Activated naive CD8-positive, alpha-beta T cell treated with anti-CD3 and anti-CD28 coated beads for 36 hours (primary cell): ENCODE data around the gene PRDM13. TPM values are rescaled to one million over a fixed set of nuclear protein-coding genes. Genes with fewer than 3 reads are reported as not detected.
"Not testable (repeated sequence)": the region's sequence is repeated elsewhere in the genome, so short reads cannot be mapped to it uniquely, and the experiment has no call there.

Source experiments
- DNase-seq: peaks from one replicate; pipeline ENCODE4 v3.0.0; 2021
- H3K27ac Mint-ChIP-seq: one replicate; pipeline ENCODE4 v1.8.0; 2022; ENCODE audit warnings: mild to moderate bottlenecking, moderate library complexity, mixed read lengths
- H3K27me3 Mint-ChIP-seq: one replicate; pipeline ENCODE4 v1.8.0; 2022; ENCODE audit warnings: mild to moderate bottlenecking, mixed read lengths
- H3K36me3 Mint-ChIP-seq: one replicate; pipeline ENCODE4 v1.8.0; 2021; ENCODE audit warnings: mild to moderate bottlenecking, mixed read lengths
- H3K4me1 Mint-ChIP-seq: one replicate; pipeline ENCODE4 v1.8.0; 2021; ENCODE audit warnings: mixed read lengths
- H3K4me3 Mint-ChIP-seq: one replicate; pipeline ENCODE4 v1.8.0; 2022; ENCODE audit warnings: mild to moderate bottlenecking, moderate library complexity, mixed read lengths
- H3K9me3 Mint-ChIP-seq: one replicate; pipeline ENCODE4 v1.8.0; 2022; ENCODE audit warnings: mixed read lengths
- total RNA-seq, 2 experiments: library from RNA; stranded (reverse); gene quantifications; one replicate each; pipeline ENCODE4 v1.2.3, GENCODE V29; 2021

Gene PRDM13
- total RNA-seq, 2 experiments from 2014 or later, result 0.10 TPM; not detected in 1

- peaks cover 84% of the 10 kb centered on the region for H3K27me3 Mint-ChIP-seq
- H3K4me3 Mint-ChIP-seq, result no peak overlapping the region
- H3K36me3 Mint-ChIP-seq, result no peaks in the 10 kb centered on the region
- no peak for DNase-seq
- peaks cover 4% of the 10 kb centered on the region for H3K9me3 Mint-ChIP-seq
- peaks cover 19% of the 10 kb centered on the region for H3K4me1 Mint-ChIP-seq
- H3K27ac Mint-ChIP-seq, result no peak overlapping the region
These were observed 15.6 kb upstream of the PRDM13 start for GRCh38 chr6:99590728-99591672.

- H3K36me3 Mint-ChIP-seq, result no peaks in the 10 kb centered on the region
- H3K27me3 Mint-ChIP-seq, result peaks cover 88% of the 10 kb centered on the region
- DNase-seq, result no peak
- H3K27ac Mint-ChIP-seq, result no peak overlapping the region
- H3K9me3 Mint-ChIP-seq, result peaks cover 4% of the 10 kb centered on the region
- H3K4me3 Mint-ChIP-seq, result no peak overlapping the region
- peaks cover 19% of the 10 kb centered on the region for H3K4me1 Mint-ChIP-seq
These were observed 14.8 kb upstream of the PRDM13 start for GRCh38 chr6:99591673-99592364.

- H3K27ac Mint-ChIP-seq, result no peak overlapping the region
- peaks cover 19% of the 10 kb centered on the region for H3K4me1 Mint-ChIP-seq
These were observed 13.7 kb upstream of the PRDM13 start for GRCh38 chr6:99592900-99593299.

GRCh38 chr6:99594696-99595095 lies 11.9 kb upstream of the PRDM13 start:
- Mint-ChIP-seq H3K27me3 (peaks cover 91% of the 10 kb centered on the region), H3K4me1 (peaks cover 13% of the 10 kb centered on the region)
- H3K9me3 Mint-ChIP-seq, H3K36me3 Mint-ChIP-seq, H3K4me3 Mint-ChIP-seq, H3K27ac Mint-ChIP-seq, DNase-seq: not testable (repeated sequence)

More at GRCh38 chr6:99592900-99593299, 13.7 kb upstream of the PRDM13 start:
- no peak for DNase-seq
- peaks cover 90% of the 10 kb centered on the region for H3K27me3 Mint-ChIP-seq
- peaks cover 4% of the 10 kb centered on the region for H3K9me3 Mint-ChIP-seq
- no peaks in the 10 kb centered on the region for H3K36me3 Mint-ChIP-seq
- H3K4me3 Mint-ChIP-seq, result no peak overlapping the region

GRCh38 chr6:99602520-99603420 lies 3.9 kb upstream of the PRDM13 start:
- no peaks in the 10 kb centered on the region for H3K9me3 Mint-ChIP-seq
- DNase-seq, result no peak
- H3K27ac Mint-ChIP-seq, result no peak overlapping the region
- peaks cover 2% of the 10 kb centered on the region for H3K36me3 Mint-ChIP-seq
- H3K27me3 Mint-ChIP-seq, result peaks cover 94% of the 10 kb centered on the region
- H3K4me1 Mint-ChIP-seq, result peaks cover 26% of the 10 kb centered on the region
- peak overlapping the region; percentile 15 for H3K4me3 Mint-ChIP-seq

DNA sequence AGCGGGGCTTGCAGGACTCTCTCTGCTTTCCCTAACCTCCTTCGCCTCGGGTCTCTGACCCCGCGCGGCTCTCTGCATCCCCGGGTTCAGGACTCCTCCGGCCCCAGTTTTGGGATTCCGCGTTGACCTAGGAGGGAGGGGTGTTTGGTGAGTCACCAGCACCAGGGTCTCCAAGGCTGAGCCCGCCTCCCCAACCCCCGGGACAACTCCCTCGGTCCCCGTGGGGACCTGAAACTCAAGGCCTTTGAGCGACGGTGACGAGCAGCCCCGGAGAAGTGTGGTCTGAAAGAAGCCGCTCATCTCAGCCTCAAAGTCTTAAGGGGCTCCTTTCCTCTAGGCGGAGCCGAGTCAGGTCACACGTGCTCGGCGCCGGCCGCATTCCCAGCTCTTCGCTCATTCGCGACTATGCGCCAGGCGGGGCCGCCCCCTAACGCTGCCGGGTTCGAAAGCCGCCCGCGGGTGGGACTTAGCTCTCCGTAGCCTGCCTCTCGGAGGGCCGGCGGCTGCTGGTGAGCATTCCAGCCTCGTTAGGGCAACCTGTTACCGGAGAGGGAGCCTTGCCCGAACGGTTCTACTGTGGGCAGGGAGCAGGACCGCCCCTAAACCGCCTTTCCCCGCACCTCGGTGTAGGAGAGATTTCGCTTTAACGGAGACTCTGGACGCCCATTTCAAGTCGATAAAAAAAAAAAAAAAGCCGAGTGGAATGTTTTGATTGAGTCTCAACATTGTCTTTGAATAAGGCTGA lies 3.0 kb upstream of the PRDM13 start:
- Mint-ChIP-seq H3K4me1 (peaks cover 31% of the 10 kb centered on the region), H3K36me3 (peaks cover 4% of the 10 kb centered on the region), H3K9me3 (no peaks in the 10 kb centered on the region), H3K27ac (no peak overlapping the region), H3K27me3 (peaks cover 94% of the 10 kb centered on the region), H3K4me3 (peak overlapping the region; percentile 34)
- peak; percentile 48 for DNase-seq

- Mint-ChIP-seq H3K27ac (no peak overlapping the region), H3K27me3 (peaks cover 94% of the 10 kb centered on the region), H3K36me3 (peaks cover 4% of the 10 kb centered on the region), H3K4me3 (peak overlapping the region; percentile 54), H3K4me1 (peaks cover 36% of the 10 kb centered on the region), H3K9me3 (peaks cover 5% of the 10 kb centered on the region)
- DNase-seq, result no peak
These were observed 2.2 kb upstream of the PRDM13 start for GRCh38 chr6:99604166-99605073.

- Mint-ChIP-seq H3K36me3 (peaks cover 4% of the 10 kb centered on the region), H3K27ac (no peak overlapping the region), H3K9me3 (peaks cover 7% of the 10 kb centered on the region), H3K4me1 (peaks cover 39% of the 10 kb centered on the region), H3K27me3 (peaks cover 94% of the 10 kb centered on the region), H3K4me3 (no peak overlapping the region)
- DNase-seq, result no peak
These were observed 1.4 kb upstream of the PRDM13 start for GRCh38 chr6:99605074-99605734.

GRCh38 chr6:99605911-99606655 lies 550 bp upstream of the PRDM13 start:
- DNase-seq, result no peak
- Mint-ChIP-seq H3K27me3 (peaks cover 96% of the 10 kb centered on the region), H3K27ac (no peak overlapping the region), H3K36me3 (peaks cover 4% of the 10 kb centered on the region), H3K4me3 (no peak overlapping the region), H3K4me1 (peaks cover 47% of the 10 kb centered on the region), H3K9me3 (peaks cover 8% of the 10 kb centered on the region)

DNA sequence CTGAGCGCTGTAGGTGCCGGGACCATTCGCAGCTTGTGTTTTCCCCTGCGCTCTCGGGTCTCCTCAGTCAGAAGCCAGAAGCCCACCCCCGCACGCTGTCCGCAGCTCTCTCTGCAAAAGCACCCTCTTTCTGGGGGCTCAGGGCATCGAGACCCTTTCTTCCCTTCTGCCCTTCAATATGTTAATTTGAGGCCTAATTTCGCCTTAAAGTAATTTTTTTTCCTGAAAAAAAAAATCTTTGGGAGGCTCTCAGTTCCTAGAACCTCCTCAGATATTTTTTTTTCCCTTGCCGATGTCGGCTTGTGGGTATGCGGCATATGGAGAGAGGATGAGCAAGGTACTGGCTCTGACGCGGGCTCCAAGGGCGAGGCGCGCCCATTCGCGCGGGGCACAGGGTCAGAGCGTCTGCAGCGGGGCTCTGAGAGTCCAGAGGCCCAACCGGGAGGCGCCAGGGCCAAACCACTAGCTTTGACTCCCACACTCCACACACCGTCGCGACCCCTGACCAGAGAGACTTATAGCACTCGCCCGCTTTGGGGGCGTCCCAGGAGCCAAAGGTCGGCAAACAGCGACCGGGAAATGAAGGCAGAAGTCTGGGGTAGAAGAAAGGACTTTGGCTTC lies 893 bp downstream of the PRDM13 start:
- Mint-ChIP-seq H3K4me3 (no peak overlapping the region), H3K27ac (no peak overlapping the region), H3K27me3 (peaks cover 95% of the 10 kb centered on the region), H3K4me1 (peaks cover 52% of the 10 kb centered on the region), H3K9me3 (peaks cover 8% of the 10 kb centered on the region), H3K36me3 (peaks cover 4% of the 10 kb centered on the region)
- no peak for DNase-seq

DNA sequence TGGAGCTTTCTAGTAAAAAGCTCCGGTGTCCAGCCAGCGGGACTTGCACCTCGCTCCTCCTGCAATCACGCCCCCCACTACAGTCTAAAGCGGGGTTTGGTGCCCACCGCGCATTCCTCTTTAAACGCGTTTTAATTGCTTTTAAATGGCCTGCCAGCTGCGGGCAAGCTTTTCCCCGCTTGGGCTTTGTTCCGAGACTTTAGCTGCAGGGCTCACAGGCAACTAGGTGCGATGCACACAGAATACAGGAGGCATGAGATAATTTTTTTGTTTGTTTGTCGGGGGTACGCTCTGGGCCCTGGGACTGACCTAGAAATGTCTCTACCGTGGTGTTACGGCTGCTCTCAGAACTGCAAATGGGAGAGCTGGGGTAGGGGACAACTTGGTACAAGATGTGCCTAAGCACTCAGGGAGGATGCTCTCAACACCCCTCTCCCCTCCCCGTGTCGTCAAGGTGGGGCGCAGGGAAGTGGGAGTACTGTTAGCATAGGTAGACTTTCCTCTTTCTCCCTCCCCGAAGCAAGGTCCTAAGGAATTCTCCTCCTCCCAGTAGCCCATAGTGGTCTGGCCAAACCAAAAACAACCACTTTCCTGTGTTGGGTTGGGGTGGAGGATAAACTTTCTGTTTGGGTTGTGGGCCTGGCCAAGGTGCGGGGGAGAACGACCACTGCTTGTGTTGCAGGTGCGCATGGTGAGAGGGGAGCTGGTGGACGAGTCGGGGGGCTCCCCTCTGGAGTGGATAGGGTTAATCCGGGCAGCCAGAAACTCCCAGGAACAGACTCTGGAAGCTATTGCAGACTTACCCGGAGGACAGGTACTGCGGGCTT lies 1.6 kb downstream of the PRDM13 start:
- Mint-ChIP-seq H3K36me3 (peaks cover 4% of the 10 kb centered on the region), H3K4me3 (no peak overlapping the region), H3K4me1 (peaks cover 47% of the 10 kb centered on the region), H3K9me3 (peaks cover 8% of the 10 kb centered on the region), H3K27me3 (peaks cover 96% of the 10 kb centered on the region), H3K27ac (no peak overlapping the region)
- no peak for DNase-seq
